MM.1S (cell line): Measurements from ENCODE around the gene HCN4.
A peak's percentile ranks its signal among the peaks of the same experiment; 100 is the strongest.

Experiments used
- CTCF ChIP-seq: fragments of 300-600 bp; sonication (generic); IDR thresholded peaks from 2 replicates; pipeline ENCODE4 v1.5.1; 2016; ENCODE audit warnings: antibody characterized with exemption, low read length, mixed read lengths
- EZH2 ChIP-seq: fragments of 300-600 bp; sonication (generic); optimal IDR thresholded peaks from 2 replicates; pipeline ENCODE3; 2017; ENCODE audit warnings: low read depth, mild to moderate bottlenecking, antibody characterized with exemption, low read length, mixed read lengths
- EZH2phosphoT487 ChIP-seq: fragments of 300-600 bp; sonication (generic); IDR thresholded peaks from 2 replicates; pipeline ENCODE4 v1.6.1; 2018; ENCODE audit warnings: antibody characterized with exemption, low read length

GRCh38 chr15:73284090-73284716 lies 84.6 kb downstream of the HCN4 start:
- TF ChIP-seq CTCF: peak; percentile 12; the same call in 1 of the 2 replicates
- TF ChIP-seq EZH2: no peak
- TF ChIP-seq EZH2phosphoT487: no peak
